PFSK-1 (cell line): ENCODE measurements around the gene FAM171A2.

Experiments
- FOXP2 ChIP-seq: optimal IDR thresholded peaks from 2 replicates; pipeline ENCODE3; 2011; ENCODE audit warnings: borderline replicate concordance, control low read depth, inconsistent platforms; ENCODE audit not compliant: insufficient read depth; ENCODE audit errors: extremely low read length, extremely low read depth
- POLR2AphosphoS5 ChIP-seq: IDR thresholded peaks from 2 replicates; pipeline ENCODE4 v1.6.1; 2012; ENCODE audit warnings: low read depth, mild to moderate bottlenecking, control low read depth, low read length, moderate library complexity
- SIN3A ChIP-seq: IDR thresholded peaks from 2 replicates; pipeline ENCODE4 v1.6.1; 2012; ENCODE audit warnings: mild to moderate bottlenecking, low read length, moderate library complexity, borderline replicate concordance; ENCODE audit not compliant: insufficient read depth
- TAF1 ChIP-seq: IDR thresholded peaks from 2 replicates; pipeline ENCODE4 v1.6.1; 2012; ENCODE audit warnings: low read length, control low read depth, borderline replicate concordance; ENCODE audit not compliant: insufficient read depth
- TF ChIP-seq, protein P1 (sequence below), 2 experiments: IDR thresholded peaks; 2 replicates each; pipeline versions ENCODE4 v1.6.1 to v1.8.0; 2011 to 2012; ENCODE audit warnings: low read depth in 2 of 2, low read length in 2 of 2, control low read depth in 1 of 2, inconsistent platforms in 1 of 2, mild to moderate bottlenecking in 1 of 2, moderate library complexity in 1 of 2; ENCODE audit not compliant: insufficient read depth in 1 of 2

FAM171A2 gene

GRCh38 chr17:44343510-44344209 is 20.0 kb downstream of the FAM171A2 start:
- no peak for TF ChIP-seq FOXP2
- no peak for TF ChIP-seq SIN3A
- no peak for TF ChIP-seq TAF1
- TF ChIP-seq, protein P1, sequence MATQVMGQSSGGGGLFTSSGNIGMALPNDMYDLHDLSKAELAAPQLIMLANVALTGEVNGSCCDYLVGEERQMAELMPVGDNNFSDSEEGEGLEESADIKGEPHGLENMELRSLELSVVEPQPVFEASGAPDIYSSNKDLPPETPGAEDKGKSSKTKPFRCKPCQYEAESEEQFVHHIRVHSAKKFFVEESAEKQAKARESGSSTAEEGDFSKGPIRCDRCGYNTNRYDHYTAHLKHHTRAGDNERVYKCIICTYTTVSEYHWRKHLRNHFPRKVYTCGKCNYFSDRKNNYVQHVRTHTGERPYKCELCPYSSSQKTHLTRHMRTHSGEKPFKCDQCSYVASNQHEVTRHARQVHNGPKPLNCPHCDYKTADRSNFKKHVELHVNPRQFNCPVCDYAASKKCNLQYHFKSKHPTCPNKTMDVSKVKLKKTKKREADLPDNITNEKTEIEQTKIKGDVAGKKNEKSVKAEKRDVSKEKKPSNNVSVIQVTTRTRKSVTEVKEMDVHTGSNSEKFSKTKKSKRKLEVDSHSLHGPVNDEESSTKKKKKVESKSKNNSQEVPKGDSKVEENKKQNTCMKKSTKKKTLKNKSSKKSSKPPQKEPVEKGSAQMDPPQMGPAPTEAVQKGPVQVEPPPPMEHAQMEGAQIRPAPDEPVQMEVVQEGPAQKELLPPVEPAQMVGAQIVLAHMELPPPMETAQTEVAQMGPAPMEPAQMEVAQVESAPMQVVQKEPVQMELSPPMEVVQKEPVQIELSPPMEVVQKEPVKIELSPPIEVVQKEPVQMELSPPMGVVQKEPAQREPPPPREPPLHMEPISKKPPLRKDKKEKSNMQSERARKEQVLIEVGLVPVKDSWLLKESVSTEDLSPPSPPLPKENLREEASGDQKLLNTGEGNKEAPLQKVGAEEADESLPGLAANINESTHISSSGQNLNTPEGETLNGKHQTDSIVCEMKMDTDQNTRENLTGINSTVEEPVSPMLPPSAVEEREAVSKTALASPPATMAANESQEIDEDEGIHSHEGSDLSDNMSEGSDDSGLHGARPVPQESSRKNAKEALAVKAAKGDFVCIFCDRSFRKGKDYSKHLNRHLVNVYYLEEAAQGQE (IDR thresholded peaks at IDR 0.05; ENCODE audit: insufficient read depth in 1 of 2, low read depth in 2 of 2, low read length in 2 of 2): no peak
- TF ChIP-seq POLR2AphosphoS5: no peak

DNA sequence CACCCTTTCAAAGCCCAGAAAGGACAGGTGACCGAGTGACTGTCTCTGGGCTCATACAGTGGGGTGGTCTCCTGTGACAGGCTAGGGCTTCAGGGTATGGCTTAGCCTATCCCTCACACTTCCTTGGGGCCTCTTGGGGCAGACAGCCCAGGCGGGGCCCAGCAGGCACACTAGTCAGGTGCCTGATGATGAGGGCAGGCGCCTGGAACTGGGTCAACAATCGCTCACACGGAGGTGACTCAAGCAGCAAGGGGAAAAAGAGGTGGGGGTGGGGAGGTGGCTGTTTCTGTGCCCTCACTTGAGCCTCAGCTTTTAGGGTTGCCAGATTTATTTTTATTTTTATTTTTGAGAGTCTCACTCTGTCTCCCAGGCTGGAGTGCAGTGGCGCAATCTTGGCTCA is 25.0 kb downstream of the FAM171A2 start:
- TF ChIP-seq FOXP2: no peak
- TF ChIP-seq, protein P1 (IDR thresholded peaks at IDR 0.05; ENCODE audit: insufficient read depth in 1 of 2, low read depth in 2 of 2, low read length in 2 of 2): no peak
- TF ChIP-seq POLR2AphosphoS5: no peak
- TF ChIP-seq SIN3A: no peak
- TF ChIP-seq TAF1: no peak

GRCh38 chr17:44335968-44336367 is 27.7 kb downstream of the FAM171A2 start:
- TF ChIP-seq FOXP2: no peak
- TF ChIP-seq, protein P1 (IDR thresholded peaks at IDR 0.05; ENCODE audit: insufficient read depth in 1 of 2, low read depth in 2 of 2, low read length in 2 of 2): no peak
- TF ChIP-seq POLR2AphosphoS5: no peak

GRCh38 chr17:44335564-44335963 is 28.1 kb downstream of the FAM171A2 start:
- TF ChIP-seq, protein P1 (IDR thresholded peaks at IDR 0.05; ENCODE audit: insufficient read depth in 1 of 2, low read depth in 2 of 2, low read length in 2 of 2): no peak
- TF ChIP-seq TAF1: no peak
- no peak for TF ChIP-seq SIN3A
- TF ChIP-seq FOXP2: no peak
- TF ChIP-seq POLR2AphosphoS5: no peak

DNA sequence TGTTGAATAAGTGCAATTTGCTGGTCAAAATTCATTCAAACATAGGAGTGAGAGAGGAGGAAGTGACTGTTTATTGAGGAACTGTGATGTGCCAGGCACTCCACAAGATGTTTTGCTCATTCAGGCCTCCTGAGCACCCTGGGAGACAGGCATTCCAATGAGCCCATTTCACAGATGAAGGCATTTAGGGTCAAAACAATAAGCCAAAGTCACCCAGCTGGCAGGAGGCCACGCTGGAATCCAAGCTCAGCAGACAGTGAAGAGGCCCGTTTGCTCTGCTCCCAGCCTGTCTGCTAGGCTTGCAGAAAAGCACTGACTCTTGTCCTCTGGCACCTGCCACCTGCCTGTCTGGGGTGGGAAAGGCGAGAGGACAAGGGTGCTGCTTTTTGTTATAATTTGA is 28.9 kb downstream of the FAM171A2 start:
- TF ChIP-seq TAF1 (no peak), FOXP2 (no peak), POLR2AphosphoS5 (no peak), SIN3A (no peak)
- TF ChIP-seq, protein P1 (IDR thresholded peaks at IDR 0.05; ENCODE audit: insufficient read depth in 1 of 2, low read depth in 2 of 2, low read length in 2 of 2): no peak
